ENCODE data around the gene TNS1.

Gene TNS1

DNA sequence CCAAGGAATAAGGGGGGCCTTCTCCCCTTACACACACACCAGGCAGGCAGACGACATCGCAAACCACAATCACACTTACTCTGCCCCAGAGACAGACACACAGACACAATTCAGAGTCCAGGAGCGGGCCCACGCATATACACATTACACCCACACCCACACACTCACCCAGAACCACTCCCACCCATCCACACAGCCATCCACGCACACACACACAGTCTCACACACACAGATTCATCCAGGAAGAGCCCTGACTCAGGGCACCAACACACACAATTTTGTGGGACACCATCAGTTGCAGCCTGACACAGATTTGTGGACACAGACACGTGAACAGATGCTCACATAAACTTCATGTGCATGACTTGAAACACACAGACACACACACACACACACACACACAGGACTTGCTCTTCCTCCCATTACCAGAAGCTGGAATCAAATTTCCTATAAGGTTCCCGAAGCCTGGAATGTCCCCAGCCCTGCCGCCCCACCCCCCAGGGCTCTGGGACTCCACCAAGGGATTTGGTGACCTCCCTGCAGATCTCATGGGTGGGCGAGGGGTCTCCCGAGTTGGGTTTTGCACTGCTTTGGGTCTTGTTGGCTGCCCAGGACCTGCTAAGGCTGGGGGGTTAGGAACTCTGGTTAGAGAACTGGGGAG, 23.5 kb downstream of the TNS1 start:
- DNase-seq, result no peak

DNA sequence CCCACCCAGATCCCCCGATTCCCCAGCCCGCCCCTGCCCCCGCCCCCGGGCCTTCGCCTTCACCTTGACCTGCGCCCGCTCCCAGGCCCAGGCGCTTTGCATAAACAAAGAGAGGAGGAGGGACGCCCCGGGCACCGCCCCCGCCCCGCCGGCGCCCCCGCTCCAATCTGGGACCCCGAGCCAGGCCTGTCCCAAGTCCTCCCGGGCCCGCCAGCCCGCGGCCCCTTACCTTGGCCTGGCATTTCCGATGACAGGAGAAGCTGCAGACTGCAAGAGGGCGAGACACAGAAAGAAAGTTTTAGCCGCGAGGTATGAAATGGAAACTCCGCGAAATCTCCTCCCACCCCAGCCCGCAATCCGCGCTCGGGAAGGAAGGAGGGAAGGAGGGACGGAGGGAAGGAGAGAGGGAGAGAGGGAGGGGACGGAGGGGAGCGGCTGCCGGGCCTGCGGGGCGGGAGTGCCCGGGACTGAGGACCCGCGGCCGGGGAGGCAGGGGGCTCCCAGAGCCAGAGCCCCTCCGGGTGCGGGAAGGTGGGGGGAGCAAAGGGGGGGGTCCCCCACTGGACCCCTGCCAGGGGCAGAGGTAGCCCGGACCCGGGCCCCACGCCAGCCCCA, 24.2 kb downstream of the TNS1 start:
- DNase-seq, result no peak

DNA sequence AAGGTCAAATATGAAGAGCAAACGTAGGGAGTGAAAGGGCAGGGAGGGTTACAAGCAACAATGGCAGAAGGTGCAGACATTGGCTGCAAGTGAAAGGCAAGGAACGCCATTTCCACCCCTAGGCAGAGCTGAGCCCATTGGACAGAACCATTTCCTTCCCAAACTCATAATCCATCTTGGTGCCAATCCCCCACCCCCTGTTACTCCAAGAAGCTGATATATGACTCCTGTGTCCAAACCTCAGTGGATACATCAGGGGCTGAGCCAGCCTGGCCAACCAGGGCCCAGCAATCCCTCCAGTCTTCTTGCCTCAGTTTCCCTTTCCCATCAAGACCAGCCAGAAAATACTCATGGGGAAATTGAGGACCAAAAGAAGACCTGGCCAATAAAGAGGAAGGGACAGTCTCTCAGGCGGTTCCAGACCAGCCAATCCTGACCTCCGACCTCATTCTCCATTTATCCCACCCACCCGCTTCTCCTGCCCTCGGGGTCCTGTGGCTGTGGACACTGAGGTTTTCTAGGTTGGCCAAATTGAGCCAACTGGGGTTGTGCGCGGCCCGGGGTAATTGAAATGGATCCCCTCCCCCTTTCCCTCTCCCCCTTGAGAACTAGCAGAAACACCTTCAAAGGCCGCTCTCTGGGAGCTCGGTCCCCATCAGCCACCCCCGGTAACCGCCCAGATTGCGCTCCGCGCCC, 24.8 kb downstream of the TNS1 start:
- no peak for DNase-seq

DNA sequence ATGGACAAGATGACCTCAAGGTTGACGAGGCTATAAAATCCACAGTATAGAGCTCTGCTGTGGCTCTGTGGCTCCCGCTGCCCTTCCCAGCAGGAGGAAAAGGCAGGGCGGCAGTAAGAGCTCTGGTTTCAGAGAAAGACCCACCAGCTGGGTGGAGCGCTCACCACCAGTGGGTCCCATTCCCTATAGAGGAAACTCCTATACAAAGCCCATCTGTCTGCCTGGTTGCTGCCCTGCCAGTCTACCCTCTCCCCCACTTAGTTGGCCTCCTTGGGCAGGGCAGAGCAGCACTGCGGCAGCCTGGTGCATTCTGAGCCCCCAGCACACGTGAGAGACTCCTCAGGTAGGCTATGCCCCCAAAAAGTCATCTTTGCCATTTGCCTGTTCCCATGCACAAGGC, 26.5 kb downstream of the TNS1 start:
- DNase-seq, result no peak

DNA sequence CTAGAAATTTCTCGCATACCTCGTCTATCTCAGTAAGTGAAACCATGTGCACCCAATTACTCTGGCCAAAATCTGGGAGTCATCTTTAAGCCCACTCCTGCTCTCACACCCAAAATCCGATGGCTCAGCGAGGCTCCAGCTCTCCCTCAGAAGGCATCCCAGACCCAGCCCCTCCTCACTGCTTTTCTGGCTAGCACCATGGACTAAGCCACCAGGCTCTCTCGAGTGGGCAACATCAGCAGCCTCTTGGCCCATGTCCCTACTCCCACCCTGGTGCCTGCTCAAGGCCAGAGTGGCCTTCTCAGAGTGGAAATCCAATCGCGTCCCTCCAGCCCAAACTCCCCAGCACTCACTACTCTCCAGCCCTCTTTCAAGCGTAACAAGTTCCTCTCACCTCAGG, 27.2 kb downstream of the TNS1 start:
- no peak for DNase-seq

DNA sequence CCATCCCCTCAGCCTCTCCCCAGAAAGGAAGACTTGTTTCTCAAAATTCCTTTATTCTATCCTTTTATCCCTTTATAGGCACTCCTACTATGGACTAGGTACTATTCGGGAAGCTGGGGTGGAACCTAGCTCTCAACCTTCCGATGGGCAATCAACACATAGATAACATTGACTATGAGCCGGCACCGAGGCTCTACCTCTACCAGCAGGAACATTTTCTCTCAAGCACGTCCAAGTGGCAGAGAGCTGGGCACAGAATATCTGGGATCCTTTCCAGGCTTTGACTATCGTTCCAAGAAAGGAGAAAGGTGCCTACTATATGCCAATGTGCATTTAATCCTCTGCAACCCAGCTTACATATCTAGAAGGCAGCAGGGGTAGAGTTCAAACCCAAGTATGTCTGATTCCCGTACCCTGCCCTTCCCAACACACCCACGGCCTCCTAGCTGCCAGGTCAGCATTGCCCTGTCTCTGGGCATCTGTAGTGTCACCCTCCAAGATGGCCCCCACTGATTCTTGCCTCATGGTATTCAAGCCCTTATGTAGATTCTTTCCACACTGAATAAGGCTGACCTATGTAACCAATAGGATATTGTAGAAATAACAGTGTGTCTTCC, 28.3 kb downstream of the TNS1 start:
- no peak for DNase-seq

DNA sequence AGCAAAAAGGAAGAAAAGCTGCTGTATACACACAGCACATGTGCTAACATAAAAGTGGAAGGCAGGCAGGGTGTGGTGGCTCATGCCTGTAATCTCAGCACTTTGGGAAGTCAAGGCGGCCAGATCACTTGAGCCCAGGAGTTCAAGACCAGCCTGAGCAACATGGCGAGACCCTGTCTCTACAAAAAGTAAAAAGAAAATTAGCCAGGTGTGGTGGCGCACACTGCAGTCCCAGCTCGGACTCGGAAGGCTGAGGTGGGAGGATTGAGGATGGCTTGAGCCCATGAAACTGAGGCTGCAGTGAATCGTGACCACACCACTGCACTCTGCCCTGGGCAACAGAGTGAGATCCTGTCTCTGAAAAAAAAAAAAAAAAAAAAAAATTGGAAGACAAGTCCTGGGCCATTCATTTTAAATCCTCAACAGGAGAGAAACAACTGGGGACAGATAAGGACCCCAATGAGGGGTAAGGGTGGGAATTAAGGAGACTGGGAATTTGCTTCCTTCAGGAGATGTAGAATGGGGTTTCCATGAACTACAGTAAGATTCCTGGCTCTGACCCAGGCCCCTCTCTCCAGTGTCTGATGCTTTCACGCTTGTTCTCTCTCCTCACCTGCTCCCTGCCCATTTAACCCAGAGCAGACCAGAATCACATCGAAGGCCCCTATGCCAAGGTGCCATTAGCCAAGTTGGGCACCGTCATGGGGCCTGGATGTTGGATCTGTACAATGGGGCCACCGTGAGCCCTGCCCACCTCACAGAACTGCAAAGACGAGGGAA, 29.6 kb downstream of the TNS1 start:
- DNase-seq, result no peak

DNA sequence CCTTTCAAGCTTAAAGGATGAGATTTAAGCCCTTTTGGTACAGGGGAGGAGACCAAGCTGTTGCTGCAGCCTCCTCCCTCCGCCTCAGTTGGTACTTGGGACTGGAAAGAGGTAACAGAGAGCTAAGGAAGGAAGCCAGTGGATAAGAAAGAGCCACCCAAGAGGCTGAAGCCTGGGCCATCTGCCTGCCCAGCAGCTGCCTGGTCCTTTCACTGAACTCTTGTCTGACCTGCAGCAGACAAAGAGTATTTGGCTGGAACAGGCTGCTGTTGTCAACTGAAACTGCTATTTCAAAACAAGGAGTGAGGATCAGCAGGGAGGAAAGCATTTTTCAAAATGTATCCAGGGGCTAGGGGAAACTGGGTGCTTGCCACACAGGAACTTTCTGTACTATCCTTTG, 30.3 kb downstream of the TNS1 start:
- DNase-seq, result no peak

DNA sequence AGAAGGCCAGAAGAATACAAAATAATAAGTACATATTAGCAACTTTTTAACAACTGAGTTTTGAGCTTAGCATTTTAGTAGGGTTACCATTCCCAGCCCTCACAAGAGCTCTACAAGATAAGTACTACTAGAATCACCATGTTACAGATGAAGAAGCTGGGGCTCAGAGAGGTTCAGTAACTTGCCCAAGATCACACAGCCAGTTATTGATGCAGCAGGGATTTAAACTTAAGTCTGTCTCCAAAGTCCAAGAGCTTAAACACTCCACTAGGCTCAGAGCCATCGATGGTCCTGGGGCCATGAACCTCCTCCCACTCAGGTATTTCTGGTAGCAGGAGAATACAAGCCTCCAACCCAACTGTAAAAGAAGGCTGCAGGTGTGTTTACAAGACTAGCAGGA, 30.8 kb downstream of the TNS1 start:
- no peak for DNase-seq

DNA sequence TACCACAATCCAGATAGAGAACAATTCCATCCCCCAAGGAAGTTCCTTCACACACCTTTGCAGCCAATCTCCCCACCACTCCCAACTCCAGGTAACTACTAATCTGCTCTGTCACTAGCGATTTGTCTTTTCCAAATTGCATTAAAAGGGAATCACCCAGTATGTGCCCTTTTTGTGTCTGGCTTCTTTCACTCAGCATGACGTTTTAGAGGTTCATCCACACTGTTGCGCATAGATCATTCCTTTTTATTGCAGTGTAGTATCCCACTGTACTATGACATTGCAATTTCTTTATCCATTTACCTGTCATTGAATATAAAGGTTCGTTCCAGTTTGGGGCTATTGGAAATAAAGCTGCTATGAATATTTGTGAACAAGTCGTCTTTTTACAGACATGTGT, 31.6 kb downstream of the TNS1 start:
- DNase-seq, result no peak

DNA sequence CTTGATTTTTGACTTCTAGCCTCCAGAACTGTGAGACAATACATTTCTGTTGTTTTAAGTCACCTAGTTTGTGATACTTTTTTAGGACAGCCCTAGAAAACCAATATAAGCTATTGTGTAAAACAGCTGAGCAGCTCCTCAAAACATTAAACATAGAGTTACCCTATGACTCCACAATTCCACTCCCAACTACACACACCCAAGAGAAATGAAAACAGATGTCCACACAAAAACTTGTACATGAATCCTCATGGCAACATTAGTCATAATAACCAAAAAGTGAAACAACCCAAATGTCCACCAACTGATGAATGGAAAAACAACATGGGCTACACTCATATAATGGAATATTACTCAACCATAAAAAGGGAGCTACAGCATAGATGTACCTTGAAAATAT, 32.6 kb downstream of the TNS1 start:
- no peak for DNase-seq

DNA sequence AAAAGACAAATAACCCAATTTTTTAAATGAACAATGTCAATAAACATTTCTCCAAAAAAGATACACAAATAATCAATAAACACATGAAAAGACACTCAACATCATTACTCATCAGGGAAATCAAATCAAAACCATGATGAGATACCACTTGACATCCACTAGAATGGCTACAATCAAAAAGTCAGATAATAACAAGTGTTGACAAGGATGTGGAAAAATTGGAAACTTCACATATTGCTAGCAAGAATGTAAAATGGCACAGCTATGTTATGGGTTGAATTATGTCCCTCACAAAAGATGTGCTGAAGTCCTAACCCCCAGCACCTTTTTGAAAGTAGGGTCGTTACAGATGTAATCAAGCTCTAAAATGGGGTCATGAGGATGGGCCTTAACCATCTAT, 33.2 kb downstream of the TNS1 start:
- no peak for DNase-seq

DNA sequence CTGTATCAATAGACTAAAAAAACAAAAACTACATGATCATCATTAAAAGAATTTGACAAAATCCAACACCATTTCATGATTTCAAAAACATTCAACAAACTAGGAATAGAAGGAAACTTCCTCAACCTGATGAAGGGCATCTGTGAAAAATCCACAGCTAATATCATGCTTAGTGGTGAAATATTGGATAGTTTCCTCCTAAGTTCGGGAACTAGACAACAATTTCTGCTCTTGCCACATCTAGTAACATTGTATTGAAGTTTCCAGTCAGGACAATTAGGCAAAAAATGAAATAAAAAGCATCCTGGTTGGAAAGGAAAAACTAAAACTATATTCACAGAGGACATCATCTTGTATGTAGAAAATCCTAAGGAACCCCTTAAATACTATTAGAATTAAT, 34.8 kb downstream of the TNS1 start:
- DNase-seq, result no peak

DNA sequence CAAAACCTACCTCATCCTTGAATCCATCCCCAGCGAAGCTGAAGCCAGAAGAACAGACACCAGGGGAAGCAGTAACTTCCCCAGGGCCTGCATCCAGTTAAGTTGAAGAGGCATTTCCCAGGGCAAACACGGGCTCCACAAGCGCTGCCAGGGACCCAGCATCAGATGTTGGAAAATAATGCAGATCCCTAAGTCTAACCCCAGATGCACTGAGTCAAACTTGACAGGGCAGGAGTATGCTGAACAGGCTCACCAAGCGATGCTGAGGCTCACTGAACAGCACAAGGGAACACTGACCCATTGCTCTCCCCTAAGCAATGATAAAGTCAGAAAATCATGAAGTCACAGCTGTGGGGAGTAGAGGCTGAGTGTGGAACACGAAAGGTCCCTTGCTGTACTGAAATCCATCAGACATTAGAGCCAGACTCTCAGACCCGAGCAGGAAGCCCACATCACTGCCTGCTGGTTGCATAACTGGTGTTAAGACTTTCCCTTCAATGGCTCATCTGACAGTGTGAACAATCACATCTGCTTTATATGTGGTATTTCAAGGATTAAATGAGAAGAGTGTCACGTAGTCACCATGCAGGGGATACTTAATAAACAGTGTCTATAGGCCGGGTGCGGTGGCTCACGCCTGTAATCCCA, 36.2 kb downstream of the TNS1 start:
- DNase-seq, result no peak

DNA sequence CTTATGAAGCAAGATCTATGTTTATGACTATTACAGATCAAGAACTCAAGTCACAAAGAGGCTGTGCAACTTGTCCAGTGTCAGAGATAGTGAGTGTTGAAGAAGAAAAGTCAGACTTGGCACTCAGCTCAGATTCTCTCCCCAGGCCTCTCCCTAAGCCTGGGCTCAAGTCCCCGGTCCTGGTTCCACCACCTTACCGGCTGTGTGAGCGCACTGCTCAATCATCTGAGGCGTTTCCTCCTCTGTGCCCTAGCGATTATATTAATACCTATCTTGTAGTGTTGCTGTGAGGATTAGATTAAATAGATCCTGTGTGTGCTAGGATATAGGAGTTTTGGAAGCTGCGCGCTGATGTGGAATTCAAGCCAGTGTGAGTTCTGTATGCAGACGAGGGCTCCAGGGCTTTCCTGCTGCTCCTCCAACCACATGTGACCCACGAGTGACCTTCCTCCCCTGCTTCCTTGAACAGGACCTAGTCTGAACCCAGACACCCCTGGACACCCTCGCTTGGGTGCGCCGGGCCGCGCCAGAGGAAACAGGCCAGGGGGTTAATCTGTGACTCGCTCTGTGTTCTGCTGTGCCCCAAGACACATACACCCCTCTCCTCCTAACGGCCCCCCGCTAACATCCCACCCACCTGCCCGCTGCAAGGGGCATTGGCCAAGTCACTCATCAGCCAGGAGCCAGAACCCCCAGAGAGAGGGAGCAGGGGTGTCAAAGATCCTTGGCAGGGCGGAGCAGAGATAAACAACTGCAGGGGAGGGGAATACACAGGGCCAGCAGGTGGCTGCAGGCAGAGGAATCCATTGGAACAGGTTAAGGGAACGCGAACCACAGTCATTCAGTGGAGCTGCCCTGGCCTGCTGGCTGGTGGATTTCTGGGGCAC, 38.3 kb downstream of the TNS1 start:
- DNase-seq, result no peak

DNA sequence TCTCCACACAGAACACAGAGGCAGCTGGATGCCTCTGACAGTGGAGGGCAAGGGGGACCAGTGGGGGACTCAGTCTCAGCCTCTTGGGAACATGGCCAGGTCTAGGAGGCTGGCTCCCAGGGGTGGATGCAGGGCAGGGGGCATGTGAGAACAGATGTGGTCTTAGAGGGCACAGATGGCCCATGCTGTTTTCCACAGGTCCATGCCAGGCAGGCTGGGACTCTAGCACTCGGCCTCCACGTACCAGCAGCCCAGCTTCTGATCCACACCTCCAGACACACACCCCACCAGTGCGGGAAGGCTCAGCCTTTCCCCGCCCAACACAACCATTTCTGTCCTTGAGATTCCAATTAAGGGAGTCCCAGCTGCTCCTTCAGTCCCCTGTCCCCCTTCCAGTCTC, 42.4 kb downstream of the TNS1 start:
- no peak for DNase-seq

DNA sequence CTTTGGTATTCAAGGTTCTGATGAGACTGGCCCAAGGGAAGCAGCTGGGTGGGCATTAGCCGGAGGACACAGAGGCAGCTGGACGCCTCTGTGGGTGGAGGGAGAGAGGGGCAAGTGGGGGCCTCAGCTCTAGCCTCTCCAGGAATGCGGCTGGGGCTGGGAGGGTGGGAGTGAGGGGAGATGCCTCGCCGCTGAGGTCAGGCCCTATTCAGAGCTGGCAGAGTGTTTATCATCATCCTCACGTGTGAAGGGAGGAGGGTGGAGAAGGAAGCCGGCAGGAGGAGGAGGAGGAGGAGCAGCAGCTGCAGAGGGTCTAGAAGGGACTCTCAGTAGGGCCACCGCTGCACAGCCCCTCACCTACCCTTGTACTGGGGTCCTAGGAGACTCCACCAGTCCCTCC, 43.1 kb downstream of the TNS1 start:
- DNase-seq, result no peak

DNA sequence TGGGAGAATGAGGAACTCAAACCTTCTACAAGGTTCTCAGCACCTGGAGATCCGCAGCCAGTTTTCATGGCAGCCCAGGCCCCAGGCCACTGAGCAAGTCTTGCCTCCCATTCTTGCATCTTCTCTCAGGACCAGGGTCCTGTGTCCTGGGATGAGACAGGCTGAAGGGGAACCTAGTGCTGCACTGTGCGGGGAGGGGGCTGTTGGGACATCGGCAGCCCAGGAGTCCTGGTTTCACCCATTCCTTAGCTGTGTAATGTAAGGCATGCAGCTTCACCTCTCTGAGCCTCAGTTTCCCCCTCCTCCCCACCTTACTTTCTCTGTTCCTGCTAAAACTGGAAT, 43.9 kb downstream of the TNS1 start:
- no peak for DNase-seq

DNA sequence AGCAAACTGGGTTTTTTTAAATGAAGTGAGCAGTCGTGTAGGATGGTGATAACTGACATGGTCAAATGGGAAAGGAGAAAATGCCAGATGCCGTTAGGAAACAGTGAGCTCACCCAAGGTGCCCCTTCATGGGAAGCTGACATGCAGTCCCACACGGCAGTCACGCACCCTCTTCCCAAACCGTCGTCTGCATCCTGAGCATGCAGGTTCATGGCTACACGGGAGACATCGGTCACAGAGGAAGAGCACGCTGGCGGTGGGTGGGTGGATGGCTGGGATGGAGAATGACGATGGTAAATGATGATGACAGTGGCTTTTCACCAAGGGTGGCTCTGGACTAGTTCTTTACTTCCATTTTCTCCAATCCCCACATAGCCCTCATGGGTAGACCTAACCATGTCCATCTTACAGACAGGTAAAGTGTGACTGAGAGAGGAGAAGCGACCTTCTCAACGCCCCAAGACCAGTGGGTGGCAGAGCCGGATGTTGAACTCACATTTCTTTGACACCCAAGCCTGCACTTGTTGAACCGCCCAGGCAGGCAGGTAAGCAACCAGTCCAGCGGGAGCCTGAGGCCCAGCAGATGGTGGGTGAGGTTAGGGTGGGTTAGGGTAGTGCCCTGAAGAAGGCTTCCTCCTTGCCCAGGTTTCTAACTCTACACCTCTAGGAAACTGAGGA, 44.5 kb downstream of the TNS1 start:
- no peak for DNase-seq

DNA sequence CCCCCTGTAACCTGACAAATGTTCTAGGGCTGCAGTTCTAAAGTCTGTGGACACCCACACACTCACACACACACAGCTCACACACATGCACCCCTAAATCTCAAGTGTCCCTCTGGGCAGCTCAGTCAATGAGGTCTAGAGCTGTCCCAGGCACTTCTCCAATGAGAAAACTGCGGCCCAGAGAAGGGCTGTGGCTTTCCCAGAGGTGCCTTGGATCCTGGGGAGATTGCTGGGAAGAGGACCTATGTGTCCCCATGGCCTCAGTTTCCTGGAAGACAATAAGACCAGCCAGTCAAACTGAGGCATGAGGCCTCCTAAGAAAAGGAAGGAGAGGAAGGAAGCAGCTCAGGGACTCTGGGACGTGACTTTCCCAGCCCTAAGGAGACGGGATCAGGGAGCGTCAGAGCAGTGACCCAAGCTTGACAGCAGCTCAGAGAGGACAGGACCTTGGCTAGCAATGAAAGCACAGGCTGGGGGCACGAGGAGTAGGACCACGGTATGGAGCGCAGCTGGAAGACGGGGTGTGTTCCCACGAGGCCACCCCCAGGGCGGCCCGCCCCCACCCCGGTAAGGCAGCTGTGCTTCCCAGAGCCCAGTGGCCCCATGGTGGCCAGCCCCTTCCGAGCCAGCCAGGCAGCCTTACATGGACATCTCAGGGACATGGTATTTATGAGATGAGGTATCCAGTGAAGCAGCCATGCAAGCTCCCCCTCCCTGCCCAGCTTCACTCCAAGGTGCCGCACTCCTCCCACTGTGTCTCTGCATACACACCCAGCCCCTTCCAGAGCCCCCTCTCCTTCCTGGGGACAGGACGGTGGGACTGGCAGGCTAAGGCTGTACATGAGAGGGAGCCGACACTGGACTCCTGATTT, 46.0 kb downstream of the TNS1 start:
- DNase-seq, result no peak

Measured in activated CD4-positive, alpha-beta T cell treated with anti-CD3 and anti-CD28 coated beads for 48 hours (primary cell).